GM18861 (cell line): ENCODE results near the gene PRDM16.
"Not testable (repeated sequence)": the region's sequence is repeated elsewhere in the genome, so short reads cannot be mapped to it uniquely, and the experiment has no call there.

Source experiments
- ATAC-seq: cut with Tn5 transposase; IDR thresholded peaks from one replicate; pipeline ENCODE4 v1.9.1; 2021; ENCODE audit not compliant: unreplicated experiment

Gene PRDM16

GRCh38 chr1:3271866-3272265 lies 202.9 kb downstream of the PRDM16 start:
- ATAC-seq: no peak

GRCh38 chr1:3272321-3273045 lies 203.5 kb downstream of the PRDM16 start:
- ATAC-seq: no peak

GRCh38 chr1:3273447-3273846 lies 204.4 kb downstream of the PRDM16 start:
- no peak for ATAC-seq

- ATAC-seq: no peak
These were observed 206.0 kb downstream of the PRDM16 start for GRCh38 chr1:3274972-3275371.

GRCh38 chr1:3275471-3276340 lies 206.7 kb downstream of the PRDM16 start:
- no peak for ATAC-seq

- ATAC-seq: no peak
These were observed 207.4 kb downstream of the PRDM16 start for GRCh38 chr1:3276341-3276800.

GRCh38 chr1:3277011-3277471 lies 208.0 kb downstream of the PRDM16 start:
- no peak for ATAC-seq

GRCh38 chr1:3277623-3278022 lies 208.6 kb downstream of the PRDM16 start:
- ATAC-seq: no peak

- ATAC-seq: no peak
These were observed 209.6 kb downstream of the PRDM16 start for GRCh38 chr1:3278416-3279181.

- no peak for ATAC-seq
These were observed 210.1 kb downstream of the PRDM16 start for GRCh38 chr1:3279182-3279470.

GRCh38 chr1:3281735-3282134 lies 212.7 kb downstream of the PRDM16 start:
- ATAC-seq: no peak

- ATAC-seq: no peak
These were observed 213.2 kb downstream of the PRDM16 start for GRCh38 chr1:3282186-3282585.

GRCh38 chr1:3282656-3283430 lies 213.8 kb downstream of the PRDM16 start:
- no peak for ATAC-seq

GRCh38 chr1:3283849-3284248 lies 214.8 kb downstream of the PRDM16 start:
- ATAC-seq: no peak

GRCh38 chr1:3284691-3285090 lies 215.7 kb downstream of the PRDM16 start:
- no peak for ATAC-seq

- ATAC-seq: no peak
These were observed 216.2 kb downstream of the PRDM16 start for GRCh38 chr1:3285106-3285740.

GRCh38 chr1:3287095-3287494 lies 218.1 kb downstream of the PRDM16 start:
- ATAC-seq: not testable (repeated sequence)

- no peak for ATAC-seq
These were observed 218.7 kb downstream of the PRDM16 start for GRCh38 chr1:3287656-3288160.

GRCh38 chr1:3289502-3289901 lies 220.5 kb downstream of the PRDM16 start:
- no peak for ATAC-seq

- no peak for ATAC-seq
These were observed 221.4 kb downstream of the PRDM16 start for GRCh38 chr1:3290438-3290837.
